ENCODE results near the gene ADAMTS1.

The ADAMTS1 gene

GRCh38 chr21:26845066-26845758, at the start of gene ADAMTS1:
Gene ADAMTS1 (minus strand): TSS chr21:26845409. CDS start chr21:26844954, 455 bp downstream.
- Histone ChIP-seq H3K9me3 (ENCODE audit: insufficient read depth, low read length) (peaks cover 5% of the 10 kb centered on the region; the same call in 1 of the 2 replicates), H3K9ac (ENCODE audit: insufficient read length, low read depth) (peak within 1 kb of the TSS; percentile 98), H3K4me1 (ENCODE audit: insufficient read depth, insufficient read length) (peaks cover 3% of the 10 kb centered on the region), H3K27me3 (ENCODE audit: insufficient read depth, insufficient read length) (peaks cover 19% of the 10 kb centered on the region), H3K4me3 (ENCODE audit: insufficient read length, low read depth) (peak within 1 kb of the TSS; percentile 95), H3K36me3 (ENCODE audit: insufficient read depth, insufficient read length, low read length) (peaks cover 26% of the 10 kb centered on the region)
- TF ChIP-seq YY1 (IDR thresholded peaks at IDR 0.05; ENCODE audit: insufficient read depth, insufficient read length) (no peak), ZNF274 (IDR thresholded peaks at IDR 0.05; ENCODE audit: low read depth, low read length) (no peak), SUZ12 (IDR thresholded peaks at IDR 0.05; ENCODE audit: extremely low read depth, insufficient read depth, insufficient read length) (no peak)
- peak; percentile 84 for DNase-seq (ENCODE audit: low read depth, low spot score)

- Histone ChIP-seq H3K9ac (ENCODE audit: insufficient read length, low read depth) (no peak overlapping the region), H3K9me3 (ENCODE audit: insufficient read depth, low read length) (no peaks in the 10 kb centered on the region), H3K4me1 (ENCODE audit: insufficient read depth, insufficient read length) (no peaks in the 10 kb centered on the region), H3K27me3 (ENCODE audit: insufficient read depth, insufficient read length) (no peaks in the 10 kb centered on the region), H3K4me3 (ENCODE audit: insufficient read length, low read depth) (no peak overlapping the region), H3K36me3 (ENCODE audit: insufficient read depth, insufficient read length, low read length) (no peaks in the 10 kb centered on the region)
- DNase-seq (ENCODE audit: low read depth, low spot score): no peak
- TF ChIP-seq SUZ12 (IDR thresholded peaks at IDR 0.05; ENCODE audit: extremely low read depth, insufficient read depth, insufficient read length) (no peak), ZNF274 (IDR thresholded peaks at IDR 0.05; ENCODE audit: low read depth, low read length) (no peak), YY1 (IDR thresholded peaks at IDR 0.05; ENCODE audit: insufficient read depth, insufficient read length) (no peak)
Observed at GRCh38 chr21:26892151-26892550, 46.9 kb upstream of the ADAMTS1 start.

- no peak for DNase-seq (ENCODE audit: low read depth, low spot score)
- Histone ChIP-seq H3K4me3 (ENCODE audit: insufficient read length, low read depth) (no peak overlapping the region), H3K9ac (ENCODE audit: insufficient read length, low read depth) (no peak overlapping the region), H3K9me3 (ENCODE audit: insufficient read depth, low read length) (no peaks in the 10 kb centered on the region), H3K4me1 (ENCODE audit: insufficient read depth, insufficient read length) (no peaks in the 10 kb centered on the region), H3K27me3 (ENCODE audit: insufficient read depth, insufficient read length) (no peaks in the 10 kb centered on the region), H3K36me3 (ENCODE audit: insufficient read depth, insufficient read length, low read length) (no peaks in the 10 kb centered on the region)
- TF ChIP-seq YY1 (IDR thresholded peaks at IDR 0.05; ENCODE audit: insufficient read depth, insufficient read length): no peak
- no peak for TF ChIP-seq ZNF274 (IDR thresholded peaks at IDR 0.05; ENCODE audit: low read depth, low read length)
- no peak for TF ChIP-seq SUZ12 (IDR thresholded peaks at IDR 0.05; ENCODE audit: extremely low read depth, insufficient read depth, insufficient read length)
Observed at GRCh38 chr21:26888931-26889330, 43.7 kb upstream of the ADAMTS1 start.

GRCh38 chr21:26888256-26888655, 43.0 kb upstream of the ADAMTS1 start:
- Histone ChIP-seq H3K4me3 (ENCODE audit: insufficient read length, low read depth) (no peak overlapping the region), H3K4me1 (ENCODE audit: insufficient read depth, insufficient read length) (no peaks in the 10 kb centered on the region), H3K9me3 (ENCODE audit: insufficient read depth, low read length) (no peaks in the 10 kb centered on the region), H3K9ac (ENCODE audit: insufficient read length, low read depth) (no peak overlapping the region), H3K36me3 (ENCODE audit: insufficient read depth, insufficient read length, low read length) (no peaks in the 10 kb centered on the region), H3K27me3 (ENCODE audit: insufficient read depth, insufficient read length) (no peaks in the 10 kb centered on the region)
- DNase-seq (ENCODE audit: low read depth, low spot score): no peak
- TF ChIP-seq YY1 (IDR thresholded peaks at IDR 0.05; ENCODE audit: insufficient read depth, insufficient read length): no peak
- no peak for TF ChIP-seq ZNF274 (IDR thresholded peaks at IDR 0.05; ENCODE audit: low read depth, low read length)
- TF ChIP-seq SUZ12 (IDR thresholded peaks at IDR 0.05; ENCODE audit: extremely low read depth, insufficient read depth, insufficient read length): no peak

- TF ChIP-seq ZNF274 (IDR thresholded peaks at IDR 0.05; ENCODE audit: low read depth, low read length): no peak
- no peak for TF ChIP-seq YY1 (IDR thresholded peaks at IDR 0.05; ENCODE audit: insufficient read depth, insufficient read length)
- TF ChIP-seq SUZ12 (IDR thresholded peaks at IDR 0.05; ENCODE audit: extremely low read depth, insufficient read depth, insufficient read length): no peak
- Histone ChIP-seq H3K4me1 (ENCODE audit: insufficient read depth, insufficient read length) (no peaks in the 10 kb centered on the region), H3K4me3 (ENCODE audit: insufficient read length, low read depth) (no peak overlapping the region), H3K27me3 (ENCODE audit: insufficient read depth, insufficient read length) (no peaks in the 10 kb centered on the region), H3K9me3 (ENCODE audit: insufficient read depth, low read length) (no peaks in the 10 kb centered on the region), H3K9ac (ENCODE audit: insufficient read length, low read depth) (no peak overlapping the region), H3K36me3 (ENCODE audit: insufficient read depth, insufficient read length, low read length) (no peaks in the 10 kb centered on the region)
- DNase-seq (ENCODE audit: low read depth, low spot score): no peak
Observed at GRCh38 chr21:26887251-26887650, 42.0 kb upstream of the ADAMTS1 start.

GRCh38 chr21:26884436-26884835, 39.2 kb upstream of the ADAMTS1 start:
- H3K9me3 ChIP-seq (ENCODE audit: insufficient read depth, low read length): no peaks in the 10 kb centered on the region
- no peak overlapping the region for H3K9ac ChIP-seq (ENCODE audit: insufficient read length, low read depth)
- H3K4me1 ChIP-seq (ENCODE audit: insufficient read depth, insufficient read length): no peaks in the 10 kb centered on the region
- no peaks in the 10 kb centered on the region for H3K27me3 ChIP-seq (ENCODE audit: insufficient read depth, insufficient read length)
- DNase-seq (ENCODE audit: low read depth, low spot score): no peak
- no peak overlapping the region for H3K4me3 ChIP-seq (ENCODE audit: insufficient read length, low read depth)
- no peak for TF ChIP-seq SUZ12 (IDR thresholded peaks at IDR 0.05; ENCODE audit: extremely low read depth, insufficient read depth, insufficient read length)
- no peak for TF ChIP-seq YY1 (IDR thresholded peaks at IDR 0.05; ENCODE audit: insufficient read depth, insufficient read length)
- TF ChIP-seq ZNF274 (IDR thresholded peaks at IDR 0.05; ENCODE audit: low read depth, low read length): no peak
- H3K36me3 ChIP-seq (ENCODE audit: insufficient read depth, insufficient read length, low read length): no peaks in the 10 kb centered on the region

GRCh38 chr21:26883768-26884167, 38.6 kb upstream of the ADAMTS1 start:
- no peaks in the 10 kb centered on the region for H3K27me3 ChIP-seq (ENCODE audit: insufficient read depth, insufficient read length)
- no peaks in the 10 kb centered on the region for H3K36me3 ChIP-seq (ENCODE audit: insufficient read depth, insufficient read length, low read length)
- no peaks in the 10 kb centered on the region for H3K4me1 ChIP-seq (ENCODE audit: insufficient read depth, insufficient read length)
- H3K9ac ChIP-seq (ENCODE audit: insufficient read length, low read depth): no peak overlapping the region
- H3K9me3 ChIP-seq (ENCODE audit: insufficient read depth, low read length): no peaks in the 10 kb centered on the region
- TF ChIP-seq ZNF274 (IDR thresholded peaks at IDR 0.05; ENCODE audit: low read depth, low read length) (no peak), YY1 (IDR thresholded peaks at IDR 0.05; ENCODE audit: insufficient read depth, insufficient read length) (no peak), SUZ12 (IDR thresholded peaks at IDR 0.05; ENCODE audit: extremely low read depth, insufficient read depth, insufficient read length) (no peak)
- no peak overlapping the region for H3K4me3 ChIP-seq (ENCODE audit: insufficient read length, low read depth)
- DNase-seq (ENCODE audit: low read depth, low spot score): no peak

All from NT2/D1 (cell line).